Activated CD4-positive, alpha-beta memory T cell treated with anti-CD3 and anti-CD28 coated beads for 36 hours (primary cell): ENCODE measurements around the gene CHRM4. TPM values are rescaled to one million over a fixed set of nuclear protein-coding genes. Genes with fewer than 3 reads are reported as not detected.

ENCODE experiments used
- CTCF ChIA-PET: fragments of 350-600 bp; sonication (Branson Sonifier 250); formaldehyde crosslinking; loops from one replicate; lab custom pipeline; 2021; ENCODE audit warnings: antibody characterized with exemption, inconsistent platforms; lab: Charles Lee
- POLR2A ChIA-PET: fragments of 350-600 bp; sonication (Branson Sonifier 250); formaldehyde crosslinking; loops from one replicate; lab custom pipeline; 2021; ENCODE audit warnings: antibody characterized with exemption; lab: Charles Lee
- DNase-seq: peaks from one replicate; pipeline ENCODE4 v3.0.0-alpha.2; 2020
- H3K27ac Mint-ChIP-seq: one replicate; pipeline ENCODE4 v1.8.0; 2021; ENCODE audit warnings: mixed read lengths
- H3K27me3 Mint-ChIP-seq: one replicate; pipeline ENCODE4 v1.8.0; 2021; ENCODE audit warnings: mixed read lengths
- H3K36me3 Mint-ChIP-seq: one replicate; pipeline ENCODE4 v1.8.0; 2021; ENCODE audit warnings: mixed read lengths
- H3K4me1 Mint-ChIP-seq: one replicate; pipeline ENCODE4 v1.8.0; 2021; ENCODE audit warnings: low read depth, mixed read lengths
- H3K4me3 Mint-ChIP-seq: one replicate; pipeline ENCODE4 v1.8.0; 2021; ENCODE audit warnings: mild to moderate bottlenecking, mixed read lengths
- H3K9me3 Mint-ChIP-seq: one replicate; pipeline ENCODE4 v1.8.0; 2021; ENCODE audit warnings: mixed read lengths
- intact Hi-C: fragments of 100-400 bp; cut with micrococcal nuclease; formaldehyde crosslinking; loops from one replicate; pipeline ENCODE4 v1.15.1; 2023
- total RNA-seq, 2 experiments: library from RNA; stranded (reverse); gene quantifications; one replicate each; pipeline ENCODE4 v1.2.3, GENCODE V29; 2021

Gene CHRM4
- not detected for total RNA-seq

DNA sequence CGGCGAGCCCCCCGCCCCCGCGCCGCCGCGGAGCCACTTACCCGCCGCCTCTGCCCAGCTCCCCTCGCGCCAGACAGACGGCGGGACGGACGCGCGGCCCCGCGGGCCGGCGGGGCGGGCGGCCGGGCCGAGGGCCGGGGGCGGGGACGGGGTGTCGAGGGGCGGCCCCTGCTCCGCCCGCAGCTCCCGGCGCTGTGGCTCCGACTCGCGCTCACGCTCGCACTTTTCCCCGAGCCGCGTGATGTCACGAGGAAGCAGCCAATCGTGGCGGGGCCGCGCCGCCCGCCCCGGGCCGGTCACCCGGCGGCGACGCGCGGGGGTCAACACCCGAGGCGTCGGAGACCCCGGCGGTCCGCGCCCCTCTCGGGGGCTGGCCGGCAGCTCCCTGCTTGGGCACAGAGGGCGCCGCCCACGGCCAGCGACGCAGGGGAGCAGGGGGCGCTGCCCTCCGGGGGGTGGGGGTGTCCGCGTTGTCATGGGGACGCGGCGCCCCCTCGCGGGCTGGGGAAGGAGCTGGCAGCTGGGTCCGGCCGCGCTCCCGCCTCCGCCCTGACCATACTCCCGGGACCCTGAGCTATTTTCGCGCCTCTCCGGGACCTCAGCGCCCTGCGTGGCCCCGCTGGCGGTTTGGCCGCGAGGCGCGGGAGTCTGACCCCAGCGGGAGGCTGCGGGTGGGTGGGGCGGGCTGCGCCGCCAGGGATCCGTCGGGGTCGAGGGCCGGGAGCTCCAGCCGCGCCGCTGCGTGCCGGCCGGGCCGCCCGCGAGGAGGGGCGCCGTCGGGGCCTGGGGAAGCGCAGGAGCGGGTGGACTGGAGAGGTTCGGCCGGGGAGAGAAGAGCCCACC is at the start of gene CHRM4:
Gene CHRM4, minus strand, starts transcription at position 199 of the 843 bp plus-strand sequence. CDS start 5,219 bp downstream, outside the sequence.
- ChIA-PET CTCF (interaction anchor here (0.8 to 7.8 kb wide), 11 partner anchors 23 to 226 kb away, joined by 3 to 83 read pairs (median 4); partner anchors contain the start of gene DGKZ), POLR2A (interaction anchor here (1.3 to 1.4 kb wide), 3 partner anchors 11 to 49 kb away, joined by 3 read pairs; partner anchors contain the start of gene MDK)
- H3K9me3 Mint-ChIP-seq, result no peaks in the 10 kb centered on the region
- H3K27ac Mint-ChIP-seq, result no peak within 1 kb of the TSS
- peak; percentile 38 for DNase-seq
- H3K4me1 Mint-ChIP-seq, result peaks cover 29% of the 10 kb centered on the region
- H3K36me3 Mint-ChIP-seq, result peaks cover 2% of the 10 kb centered on the region
- intact Hi-C loops, result no loop called here
- H3K4me3 Mint-ChIP-seq, result peak within 1 kb of the TSS; percentile 71
- peaks cover 43% of the 10 kb centered on the region for H3K27me3 Mint-ChIP-seq

DNA sequence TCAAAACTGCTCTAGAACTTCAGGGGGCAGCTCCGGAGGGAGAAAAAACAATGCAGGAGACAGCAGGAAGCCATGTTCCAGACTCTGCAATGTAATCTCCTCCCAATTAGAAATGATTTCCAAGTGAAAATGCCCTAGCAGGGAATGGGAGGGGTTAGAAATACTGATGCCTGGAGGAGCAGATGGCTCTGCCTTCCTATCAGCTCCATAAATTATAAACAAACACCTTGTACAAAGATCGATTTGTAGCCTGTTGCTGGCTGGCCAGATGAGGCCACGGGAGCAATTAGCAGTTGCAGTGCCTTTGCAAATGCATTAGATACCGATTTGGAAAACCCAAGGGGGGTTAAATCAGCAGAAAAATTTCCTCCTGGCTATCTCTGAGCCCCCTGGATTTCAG is 46.6 kb upstream of the CHRM4 start:
- intact Hi-C loops, result no loop called here
- ChIA-PET CTCF (interaction anchor here (1.5 kb wide), 1 partner anchor 86 kb away, joined by 3 read pairs; no protein-coding TSS in a partner anchor), POLR2A (no interaction called here)
- H3K27me3 Mint-ChIP-seq, result no peaks in the 10 kb centered on the region
- no peaks in the 10 kb centered on the region for H3K4me1 Mint-ChIP-seq
- H3K36me3 Mint-ChIP-seq, result peaks cover 13% of the 10 kb centered on the region
- no peaks in the 10 kb centered on the region for H3K9me3 Mint-ChIP-seq
- no peak overlapping the region for H3K27ac Mint-ChIP-seq
- DNase-seq, result no peak
- H3K4me3 Mint-ChIP-seq, result no peak overlapping the region

DNA sequence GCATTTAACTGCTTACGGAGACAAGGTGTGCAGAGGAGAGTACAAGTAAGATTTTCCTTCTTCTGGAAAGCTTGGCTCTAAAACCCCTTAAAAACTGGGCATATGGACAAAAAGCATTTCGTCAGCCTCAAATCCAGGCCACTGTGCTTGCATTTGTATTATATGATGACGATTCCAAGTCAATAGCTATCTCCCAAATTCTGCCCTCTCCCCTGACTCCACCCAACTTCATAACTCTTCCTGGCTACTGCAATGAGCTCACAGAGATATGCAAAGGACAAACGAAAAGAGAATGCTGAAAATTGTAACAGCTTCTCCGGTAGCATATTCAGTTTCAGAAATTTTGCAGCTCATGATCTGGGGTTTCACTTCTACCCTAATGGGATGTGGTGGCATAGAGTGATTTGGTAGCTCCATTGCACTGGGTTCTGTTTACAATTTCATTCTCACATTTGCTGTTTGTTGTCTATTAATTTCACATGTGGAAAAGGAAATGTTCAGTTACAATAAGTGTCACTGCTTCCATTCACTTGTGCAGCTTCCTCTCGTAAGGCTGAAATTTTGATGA is 45.6 kb upstream of the CHRM4 start:
- H3K36me3 Mint-ChIP-seq, result peaks cover 14% of the 10 kb centered on the region
- H3K9me3 Mint-ChIP-seq, result no peaks in the 10 kb centered on the region
- no peaks in the 10 kb centered on the region for H3K4me1 Mint-ChIP-seq
- no peak overlapping the region for H3K4me3 Mint-ChIP-seq
- intact Hi-C loops, result no loop called here
- ChIA-PET CTCF (interaction anchor here (1.5 kb wide), 1 partner anchor 85 kb away, joined by 3 read pairs; no protein-coding TSS in a partner anchor), POLR2A (no interaction called here)
- DNase-seq, result no peak
- no peaks in the 10 kb centered on the region for H3K27me3 Mint-ChIP-seq
- no peak overlapping the region for H3K27ac Mint-ChIP-seq

GRCh38 chr11:46436113-46436512 is 44.5 kb upstream of the CHRM4 start:
- no peaks in the 10 kb centered on the region for H3K27me3 Mint-ChIP-seq
- H3K4me1 Mint-ChIP-seq, result no peaks in the 10 kb centered on the region
- DNase-seq, result no peak
- POLR2A ChIA-PET, result no interaction called here
- no peaks in the 10 kb centered on the region for H3K9me3 Mint-ChIP-seq
- no peak overlapping the region for H3K27ac Mint-ChIP-seq
- no peak overlapping the region for H3K4me3 Mint-ChIP-seq
- intact Hi-C loops, result no loop called here
- CTCF ChIA-PET, result no interaction called here
- peaks cover 13% of the 10 kb centered on the region for H3K36me3 Mint-ChIP-seq

DNA sequence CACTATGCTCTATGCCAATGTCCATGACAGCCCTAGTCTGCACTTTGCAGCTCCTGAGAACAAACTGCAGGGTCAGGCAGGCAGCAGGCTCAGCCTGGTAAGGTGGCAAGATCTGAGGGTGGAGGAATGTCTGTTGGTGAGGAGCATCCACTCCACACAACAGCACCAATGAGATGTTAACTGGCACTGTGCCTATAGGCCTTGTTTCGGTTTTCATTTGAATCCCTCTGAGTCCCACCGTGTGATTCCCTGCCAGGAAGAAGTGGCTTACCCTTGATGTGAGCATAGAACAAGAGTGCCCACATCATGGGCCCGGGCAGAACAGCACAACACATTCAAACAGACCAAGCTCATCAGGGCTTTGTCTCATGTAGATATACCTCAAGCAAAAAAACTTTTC is 44.1 kb upstream of the CHRM4 start:
- ChIA-PET CTCF (interaction anchor here (0.8 kb wide), 1 partner anchor 67 kb away, joined by 4 read pairs; no protein-coding TSS in a partner anchor), POLR2A (no interaction called here)
- peaks cover 11% of the 10 kb centered on the region for H3K36me3 Mint-ChIP-seq
- intact Hi-C loops, result no loop called here
- H3K4me3 Mint-ChIP-seq, result no peak overlapping the region
- no peaks in the 10 kb centered on the region for H3K4me1 Mint-ChIP-seq
- no peaks in the 10 kb centered on the region for H3K27me3 Mint-ChIP-seq
- DNase-seq, result no peak
- H3K9me3 Mint-ChIP-seq, result no peaks in the 10 kb centered on the region
- H3K27ac Mint-ChIP-seq, result no peak overlapping the region

- H3K36me3 Mint-ChIP-seq, result peaks cover 15% of the 10 kb centered on the region
- DNase-seq, result no peak
- H3K9me3 Mint-ChIP-seq, result no peaks in the 10 kb centered on the region
- POLR2A ChIA-PET, result interaction anchor here (0.6 kb wide), 1 partner anchor 401 kb away, joined by 3 read pairs; no protein-coding TSS in a partner anchor
- CTCF ChIA-PET, result interaction anchor here (1.0 to 1.7 kb wide), 4 partner anchors 9 to 106 kb away, joined by 3 to 6 read pairs (median 4); no protein-coding TSS in a partner anchor
- no peak overlapping the region for H3K27ac Mint-ChIP-seq
- H3K4me1 Mint-ChIP-seq, result no peaks in the 10 kb centered on the region
- intact Hi-C loops, result no loop called here
- H3K27me3 Mint-ChIP-seq, result no peaks in the 10 kb centered on the region
- no peak overlapping the region for H3K4me3 Mint-ChIP-seq
Measured at GRCh38 chr11:46431211-46431610, 39.6 kb upstream of the CHRM4 start.

GRCh38 chr11:46429717-46430116 is 38.1 kb upstream of the CHRM4 start:
- no peak for DNase-seq
- CTCF ChIA-PET, result interaction anchor here (1.4 to 1.9 kb wide), 2 partner anchors 41 to 77 kb away, joined by 4 read pairs; no protein-coding TSS in a partner anchor
- Mint-ChIP-seq H3K9me3 (no peaks in the 10 kb centered on the region), H3K27me3 (no peaks in the 10 kb centered on the region), H3K4me1 (no peaks in the 10 kb centered on the region), H3K4me3 (no peak overlapping the region), H3K36me3 (peaks cover 17% of the 10 kb centered on the region), H3K27ac (no peak overlapping the region)
- POLR2A ChIA-PET, result no interaction called here
- intact Hi-C loops, result no loop called here

DNA sequence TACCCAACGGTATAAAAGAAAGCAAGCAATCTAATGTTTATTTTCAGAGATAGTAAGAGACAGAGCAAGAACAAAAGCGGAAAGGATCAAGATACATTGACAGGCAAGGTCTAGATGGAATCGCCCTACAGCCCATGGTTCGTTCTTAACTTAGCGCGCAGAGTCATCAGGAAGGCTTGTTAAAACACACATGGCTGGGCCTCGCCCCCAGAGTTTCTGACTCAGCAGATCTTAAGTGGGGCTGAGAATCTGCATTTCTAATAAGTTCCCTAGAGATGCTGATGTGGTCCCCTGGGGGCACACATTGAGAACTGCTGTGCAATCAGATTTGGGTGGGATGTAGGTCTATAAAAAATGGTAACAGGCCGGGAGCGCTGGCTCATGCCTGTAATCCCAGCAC is 35.8 kb upstream of the CHRM4 start:
- Mint-ChIP-seq H3K27me3 (no peaks in the 10 kb centered on the region), H3K4me3 (no peak overlapping the region), H3K36me3 (peaks cover 16% of the 10 kb centered on the region), H3K9me3 (no peaks in the 10 kb centered on the region), H3K4me1 (no peaks in the 10 kb centered on the region), H3K27ac (no peak overlapping the region)
- ChIA-PET CTCF (no interaction called here), POLR2A (no interaction called here)
- intact Hi-C loops, result no loop called here
- DNase-seq, result no peak

GRCh38 chr11:46426233-46426991 is 34.8 kb upstream of the CHRM4 start:
- intact Hi-C loops, result no loop called here
- H3K27ac Mint-ChIP-seq, result no peak overlapping the region
- H3K4me1 Mint-ChIP-seq, result no peaks in the 10 kb centered on the region
- ChIA-PET POLR2A (no interaction called here), CTCF (no interaction called here)
- H3K9me3 Mint-ChIP-seq, result no peaks in the 10 kb centered on the region
- H3K36me3 Mint-ChIP-seq, result peaks cover 20% of the 10 kb centered on the region
- no peaks in the 10 kb centered on the region for H3K27me3 Mint-ChIP-seq
- DNase-seq, result no peak
- H3K4me3 Mint-ChIP-seq, result no peak overlapping the region

DNA sequence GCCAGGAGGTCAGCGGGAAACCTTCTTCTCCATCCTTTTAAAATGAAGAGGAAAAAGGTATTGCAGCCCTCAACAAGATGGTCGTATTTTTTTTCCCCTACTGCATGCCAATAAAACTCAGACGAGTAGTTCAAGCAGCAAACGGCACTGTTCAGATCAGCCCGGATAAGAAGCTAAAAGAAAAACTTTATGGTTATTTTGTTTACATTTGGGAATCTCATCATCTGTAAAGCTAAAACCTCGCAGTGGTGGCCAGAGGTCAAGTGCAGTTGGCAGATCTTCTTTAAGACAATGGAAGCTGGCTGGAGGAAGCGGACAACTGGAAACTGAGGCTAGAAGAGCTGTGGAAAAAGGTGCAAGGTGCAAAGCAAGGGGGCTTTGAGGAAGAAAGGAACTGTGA is 31.0 kb upstream of the CHRM4 start:
- Mint-ChIP-seq H3K36me3 (peaks cover 18% of the 10 kb centered on the region), H3K27ac (no peak overlapping the region), H3K9me3 (no peaks in the 10 kb centered on the region), H3K4me1 (no peaks in the 10 kb centered on the region), H3K27me3 (no peaks in the 10 kb centered on the region), H3K4me3 (no peak overlapping the region)
- ChIA-PET CTCF (interaction anchor here (1.1 kb wide), 1 partner anchor 9 kb away, joined by 3 read pairs; no protein-coding TSS in a partner anchor), POLR2A (no interaction called here)
- no peak for DNase-seq
- intact Hi-C loops, result no loop called here

DNA sequence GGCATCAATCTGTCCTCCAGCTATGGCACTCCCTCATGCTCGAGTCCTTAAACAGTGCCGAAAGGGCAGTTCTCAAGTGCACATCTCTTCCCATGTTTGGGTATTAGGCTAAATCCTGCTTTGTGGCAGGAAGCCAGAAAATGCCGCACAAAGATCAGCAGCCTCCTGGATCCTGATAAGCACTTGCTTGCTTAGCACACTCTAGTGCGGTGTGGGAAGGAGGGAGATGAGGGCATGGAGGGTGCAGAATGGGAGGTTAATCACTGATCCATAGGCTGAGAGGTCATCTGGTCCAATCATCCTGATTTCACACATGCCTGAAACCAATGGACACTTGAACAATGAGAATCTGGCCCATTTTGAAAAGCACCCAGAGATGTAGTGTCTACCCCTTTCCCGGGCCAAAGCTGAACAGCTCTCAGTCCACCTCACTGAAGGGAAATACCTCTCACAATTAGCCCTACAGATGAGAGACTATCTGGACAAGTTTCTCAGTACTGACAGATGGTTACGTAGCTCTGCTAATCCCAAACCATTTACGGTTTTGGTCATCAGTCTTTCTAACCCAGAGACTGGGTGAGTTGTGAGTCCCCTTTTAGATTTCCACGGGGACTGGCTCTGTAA is 29.8 kb upstream of the CHRM4 start:
- no peaks in the 10 kb centered on the region for H3K27me3 Mint-ChIP-seq
- peaks cover 24% of the 10 kb centered on the region for H3K36me3 Mint-ChIP-seq
- ChIA-PET POLR2A (no interaction called here), CTCF (no interaction called here)
- H3K4me1 Mint-ChIP-seq, result no peaks in the 10 kb centered on the region
- no peaks in the 10 kb centered on the region for H3K9me3 Mint-ChIP-seq
- intact Hi-C loops, result no loop called here
- H3K27ac Mint-ChIP-seq, result no peak overlapping the region
- no peak for DNase-seq
- H3K4me3 Mint-ChIP-seq, result no peak overlapping the region
